Measurements from ENCODE around the gene NIM1K. TPM values are rescaled to one million over a fixed set of nuclear protein-coding genes. Genes with fewer than 3 reads are reported as not detected.

Gene NIM1K
- total RNA-seq, 1 experiment from 2014 or later, result 0.07 TPM

- no peak for TF ChIP-seq ZNF425 (CRISPR knock-in tag; conservative IDR thresholded peaks at IDR 0.05)
- no peak for TF ChIP-seq ZNF396 (CRISPR knock-in tag; IDR thresholded peaks at IDR 0.05; ENCODE audit: borderline replicate concordance)
- no peak for TF ChIP-seq JUN (CRISPR knock-in tag; IDR thresholded peaks at IDR 0.05)
- no peak for TF ChIP-seq TCF7 (CRISPR knock-in tag; IDR thresholded peaks at IDR 0.05; ENCODE audit: low read depth)
- no peak for TF ChIP-seq ZNF317 (CRISPR knock-in tag; IDR thresholded peaks at IDR 0.05; ENCODE audit: borderline replicate concordance, low read depth)
- TF ChIP-seq ZNF671 (CRISPR knock-in tag; IDR thresholded peaks at IDR 0.05), result no peak
- no peak for TF ChIP-seq PRDM15 (CRISPR knock-in tag; IDR thresholded peaks at IDR 0.05)
- TF ChIP-seq TEAD4 (CRISPR knock-in tag; IDR thresholded peaks at IDR 0.05), result no peak
- TF ChIP-seq, protein P1, sequence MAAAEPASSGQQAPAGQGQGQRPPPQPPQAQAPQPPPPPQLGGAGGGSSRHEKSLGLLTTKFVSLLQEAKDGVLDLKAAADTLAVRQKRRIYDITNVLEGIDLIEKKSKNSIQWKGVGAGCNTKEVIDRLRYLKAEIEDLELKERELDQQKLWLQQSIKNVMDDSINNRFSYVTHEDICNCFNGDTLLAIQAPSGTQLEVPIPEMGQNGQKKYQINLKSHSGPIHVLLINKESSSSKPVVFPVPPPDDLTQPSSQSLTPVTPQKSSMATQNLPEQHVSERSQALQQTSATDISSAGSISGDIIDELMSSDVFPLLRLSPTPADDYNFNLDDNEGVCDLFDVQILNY (CRISPR knock-in tag; IDR thresholded peaks at IDR 0.05), result no peak
- TF ChIP-seq ZNF263 (CRISPR knock-in tag; IDR thresholded peaks at IDR 0.05; ENCODE audit: low read depth), result no peak
- no peak for TF ChIP-seq PRRX2 (CRISPR knock-in tag; IDR thresholded peaks at IDR 0.05)
- TF ChIP-seq, protein P2, sequence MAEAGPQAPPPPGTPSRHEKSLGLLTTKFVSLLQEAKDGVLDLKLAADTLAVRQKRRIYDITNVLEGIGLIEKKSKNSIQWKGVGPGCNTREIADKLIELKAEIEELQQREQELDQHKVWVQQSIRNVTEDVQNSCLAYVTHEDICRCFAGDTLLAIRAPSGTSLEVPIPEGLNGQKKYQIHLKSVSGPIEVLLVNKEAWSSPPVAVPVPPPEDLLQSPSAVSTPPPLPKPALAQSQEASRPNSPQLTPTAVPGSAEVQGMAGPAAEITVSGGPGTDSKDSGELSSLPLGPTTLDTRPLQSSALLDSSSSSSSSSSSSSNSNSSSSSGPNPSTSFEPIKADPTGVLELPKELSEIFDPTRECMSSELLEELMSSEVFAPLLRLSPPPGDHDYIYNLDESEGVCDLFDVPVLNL (CRISPR knock-in tag; IDR thresholded peaks at IDR 0.05; ENCODE audit: borderline replicate concordance, low read depth), result no peak
- no peak for TF ChIP-seq MXD4 (CRISPR knock-in tag; IDR thresholded peaks at IDR 0.05; ENCODE audit: borderline replicate concordance)
- peak; percentile 45; the same call in 1 of the 2 replicates for TF ChIP-seq MYBL2 (CRISPR knock-in tag; IDR thresholded peaks at IDR 0.05)
- no peak for TF ChIP-seq FOXJ3 (CRISPR knock-in tag; IDR thresholded peaks at IDR 0.05; ENCODE audit: borderline replicate concordance)
- no peak for TF ChIP-seq ZNF416 (CRISPR knock-in tag; IDR thresholded peaks at IDR 0.05)
- no peak for TF ChIP-seq HMGA2 (CRISPR knock-in tag; IDR thresholded peaks at IDR 0.05)
- TF ChIP-seq ELF4 (CRISPR knock-in tag; IDR thresholded peaks at IDR 0.05; ENCODE audit: low read depth), result no peak
- TF ChIP-seq RORB (CRISPR knock-in tag; IDR thresholded peaks at IDR 0.05), result no peak
- TF ChIP-seq SP1 (CRISPR knock-in tag; conservative IDR thresholded peaks at IDR 0.05), result peak; percentile 76
- no peak for TF ChIP-seq SMAD3 (CRISPR knock-in tag; IDR thresholded peaks at IDR 0.05; ENCODE audit: borderline replicate concordance)
- no peak for TF ChIP-seq OVOL2 (CRISPR knock-in tag; IDR thresholded peaks at IDR 0.05; ENCODE audit: borderline replicate concordance)
- TF ChIP-seq, protein P3, sequence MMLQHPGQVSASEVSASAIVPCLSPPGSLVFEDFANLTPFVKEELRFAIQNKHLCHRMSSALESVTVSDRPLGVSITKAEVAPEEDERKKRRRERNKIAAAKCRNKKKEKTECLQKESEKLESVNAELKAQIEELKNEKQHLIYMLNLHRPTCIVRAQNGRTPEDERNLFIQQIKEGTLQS (CRISPR knock-in tag; conservative IDR thresholded peaks at IDR 0.05), result no peak
- TF ChIP-seq IRF2 (CRISPR knock-in tag; IDR thresholded peaks at IDR 0.05; ENCODE audit: borderline replicate concordance, low read depth), result no peak
- TF ChIP-seq GTF2I (CRISPR knock-in tag; conservative IDR thresholded peaks at IDR 0.05), result no peak
- no peak for TF ChIP-seq KAT7 (CRISPR knock-in tag; IDR thresholded peaks at IDR 0.05; ENCODE audit: borderline replicate concordance)
- TF ChIP-seq ETV6 (CRISPR knock-in tag; IDR thresholded peaks at IDR 0.05), result peak; percentile 85
- TF ChIP-seq, protein P4, sequence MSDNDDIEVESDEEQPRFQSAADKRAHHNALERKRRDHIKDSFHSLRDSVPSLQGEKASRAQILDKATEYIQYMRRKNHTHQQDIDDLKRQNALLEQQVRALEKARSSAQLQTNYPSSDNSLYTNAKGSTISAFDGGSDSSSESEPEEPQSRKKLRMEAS (CRISPR knock-in tag; IDR thresholded peaks at IDR 0.05), result peak; percentile 73; the same call in 1 of the 2 replicates
- TF ChIP-seq TEAD1 (CRISPR knock-in tag; IDR thresholded peaks at IDR 0.05), result no peak
- peak; percentile 56; the same call in 1 of the 2 replicates for TF ChIP-seq FOXP1 (CRISPR knock-in tag; IDR thresholded peaks at IDR 0.05; ENCODE audit: borderline replicate concordance)
- TF ChIP-seq FOXK1 (CRISPR knock-in tag; IDR thresholded peaks at IDR 0.05), result peak; percentile 49; the same call in 1 of the 2 replicates
- no peak for TF ChIP-seq CREB1 (CRISPR knock-in tag; IDR thresholded peaks at IDR 0.05)
- no peak for TF ChIP-seq CBFB (CRISPR knock-in tag; IDR thresholded peaks at IDR 0.05; ENCODE audit: low read depth)
- TF ChIP-seq TP53 (CRISPR knock-in tag; IDR thresholded peaks at IDR 0.05), result no peak
These were observed 121.2 kb downstream of the NIM1K start, which contains the start of gene HMGCS1 (continued) for GRCh38 chr5:43313035-43313853.
